Liver (tissue), 9 donors: ENCODE data around the gene RCAN2. TPM values are rescaled to one million over a fixed set of nuclear protein-coding genes. Genes with fewer than 3 reads are reported as not detected.

ENCODE experiments used
- DNase-seq: peaks from one replicate; pipeline ENCODE4 v3.0.0-alpha.2; 2017; ENCODE audit warnings: low spot score
- H3K27ac ChIP-seq, 2 donors: one replicate each; pipeline ENCODE4 v1.7.0; 2013; ENCODE audit warnings: inconsistent platforms in 2 of 2, low read length in 2 of 2, control low read depth in 1 of 2, low read depth in 1 of 2, mild to moderate bottlenecking in 1 of 2
- H3K27me3 ChIP-seq, 4 donors: one replicate each; pipeline versions ENCODE4 v1.6.1 to v1.7.0; 2013; ENCODE audit warnings: low read length in 3 of 4, inconsistent platforms in 1 of 4, mild to moderate bottlenecking in 1 of 4, moderate library complexity in 1 of 4; ENCODE audit not compliant: control insufficient read depth in 4 of 4, insufficient read depth in 4 of 4
- H3K36me3 ChIP-seq, 4 donors: one replicate each; pipeline versions ENCODE4 v1.6.1 to v1.7.0; 2013; ENCODE audit warnings: low read length in 3 of 4, mild to moderate bottlenecking in 3 of 4, low read depth in 1 of 4, moderate library complexity in 1 of 4; ENCODE audit not compliant: control insufficient read depth in 4 of 4, insufficient read depth in 3 of 4
- H3K4me1 ChIP-seq, 4 donors: one replicate each; pipeline versions ENCODE4 v1.6.1 to v1.7.0; 2013; ENCODE audit warnings: low read length in 3 of 4, mild to moderate bottlenecking in 3 of 4, moderate library complexity in 1 of 4; ENCODE audit not compliant: control insufficient read depth in 4 of 4, insufficient read depth in 4 of 4
- H3K4me3 ChIP-seq, 3 donors: one replicate each; pipeline versions ENCODE4 v1.6.1 to v1.7.0; 2013; ENCODE audit warnings: low read length in 3 of 3, control low read depth in 1 of 3, low read depth in 1 of 3, mild to moderate bottlenecking in 1 of 3
- H3K9ac ChIP-seq, 2 donors: one replicate each; pipeline ENCODE4 v1.7.0; 2013; ENCODE audit warnings: low read length in 2 of 2, mild to moderate bottlenecking in 2 of 2, moderate library complexity in 2 of 2, control low read depth in 1 of 2, low read depth in 1 of 2
- H3K9me3 ChIP-seq, 4 donors: one replicate each; pipeline versions ENCODE4 v1.6.1 to v1.7.0; 2013; ENCODE audit warnings: low read length in 3 of 4; ENCODE audit not compliant: control insufficient read depth in 4 of 4
- ATF3 ChIP-seq: IDR thresholded peaks from 2 replicates; pipeline ENCODE4 v1.6.1; 2016; ENCODE audit warnings: antibody characterized with exemption
- CTCF ChIP-seq: fragments of 150-350 bp; IDR thresholded peaks from 2 replicates; pipeline ENCODE4 v1.5.1; 2017; ENCODE audit warnings: improper control_type of control experiment, low read depth, low read length; ENCODE audit not compliant: missing input control
- EGR1 ChIP-seq, 2 donors: IDR thresholded peaks; 2 replicates each; pipeline ENCODE4 v1.6.1; 2016 to 2018; ENCODE audit warnings: antibody characterized with exemption in 2 of 2, low read depth in 2 of 2
- FOXA1 ChIP-seq: IDR thresholded peaks from 2 replicates; pipeline ENCODE4 v1.6.1; 2016; ENCODE audit warnings: antibody characterized with exemption
- FOXA2 ChIP-seq: IDR thresholded peaks from 2 replicates; pipeline ENCODE4 v1.6.1; 2016; ENCODE audit warnings: antibody characterized with exemption
- GABPA ChIP-seq, 2 donors: IDR thresholded peaks in 1 of 2; conservative IDR thresholded peaks in 1 of 2; 2 replicates each; pipeline ENCODE4 v1.6.1; 2016; ENCODE audit warnings: antibody characterized with exemption in 2 of 2, mild to moderate bottlenecking in 1 of 2, moderate library complexity in 1 of 2
- HNF4A ChIP-seq, 2 donors: conservative IDR thresholded peaks; 2 replicates each; pipeline ENCODE4 v1.6.1; 2016; ENCODE audit warnings: antibody characterized with exemption in 2 of 2, mild to moderate bottlenecking in 2 of 2
- HNF4G ChIP-seq: IDR thresholded peaks from 2 replicates; pipeline ENCODE4 v1.6.1; 2016; ENCODE audit warnings: antibody characterized with exemption
- JUND ChIP-seq, 2 donors: IDR thresholded peaks; 2 replicates each; pipeline ENCODE4 v1.6.1; 2016; ENCODE audit warnings: antibody characterized with exemption in 2 of 2
- MAX ChIP-seq: IDR thresholded peaks from 2 replicates; pipeline ENCODE4 v1.6.1; 2016; ENCODE audit warnings: antibody characterized with exemption
- NR2F2 ChIP-seq: IDR thresholded peaks from 2 replicates; pipeline ENCODE4 v1.6.1; 2016; ENCODE audit warnings: antibody characterized with exemption
- RAD21 ChIP-seq, 2 donors: IDR thresholded peaks; 2 replicates each; pipeline ENCODE4 v1.6.1; 2016; ENCODE audit warnings: antibody characterized with exemption in 2 of 2, mild to moderate bottlenecking in 2 of 2
- REST ChIP-seq: IDR thresholded peaks from 2 replicates; pipeline ENCODE4 v1.6.1; 2016; ENCODE audit warnings: antibody characterized with exemption, mild to moderate bottlenecking
- RXRA ChIP-seq, 2 donors: IDR thresholded peaks; 2 replicates each; pipeline ENCODE4 v1.6.1; 2017 to 2018; ENCODE audit warnings: antibody characterized with exemption in 2 of 2, mild to moderate bottlenecking in 1 of 2
- SP1 ChIP-seq: IDR thresholded peaks from 2 replicates; pipeline ENCODE4 v1.6.1; 2018; ENCODE audit warnings: antibody characterized with exemption, mild to moderate bottlenecking
- TAF1 ChIP-seq: conservative IDR thresholded peaks from 2 replicates; pipeline ENCODE4 v1.6.1; 2016; ENCODE audit warnings: antibody characterized with exemption, mild to moderate bottlenecking
- YY1 ChIP-seq: IDR thresholded peaks from 2 replicates; pipeline ENCODE4 v1.6.1; 2016; ENCODE audit warnings: antibody characterized with exemption, mild to moderate bottlenecking
- ZBTB33 ChIP-seq: IDR thresholded peaks from 2 replicates; pipeline ENCODE4 v1.6.1; 2016; ENCODE audit warnings: antibody characterized with exemption
- WGBS: extraction: QIAGEN DNeasy Blood & Tissue Kit; methylation state at CpG from one replicate; pipeline ENCODE4 v1.1.7; 2013; 5-methylcytosine and 5-hydroxymethylcytosine counted together
- polyA plus RNA-seq, 2 donors: library from polyadenylated mRNA; stranded (reverse) in 1 of 2; unstranded in 1 of 2; fragments of 200-250 nt in 1 of 2; fragments of >200 nt in 1 of 2; fragmentation: Nextera tagmentation in 1 of 2; extraction: Ambion mirVana in 1 of 2; gene quantifications; one replicate each; pipeline versions ENCODE4 v1.2.1 to v1.2.3, GENCODE V29; 2013 to 2015
- total RNA-seq, 2 donors: library from RNA; depleted of rRNA; stranded (reverse); fragments of >200 nt; gene quantifications; one replicate each; pipeline ENCODE4 v1.2.3, GENCODE V29; 2014
- donor health status: healthy.
- donor health status: healthy.
- donor health status: healthy.
- donor health status: healthy.
- donor health status: healthy.

The RCAN2 gene
- total and polyA plus RNA-seq, 4 donors: 0.19 to 8.2 (median 2.4) TPM

GRCh38 chr6:46513533-46513932 lies 22.3 kb upstream of the RCAN2 start:
- no peak for TF ChIP-seq GABPA (IDR thresholded peaks at IDR 0.05 in 1 of 2, conservative IDR thresholded peaks at IDR 0.05 in 1 of 2)
- TF ChIP-seq RAD21 (IDR thresholded peaks at IDR 0.05): no peak
- TF ChIP-seq HNF4G: no peak
- no peak for TF ChIP-seq REST
- no peak for TF ChIP-seq EGR1 (IDR thresholded peaks at IDR 0.05; ENCODE audit: low read depth in 2 of 2)
- TF ChIP-seq FOXA1: no peak
- TF ChIP-seq ZBTB33: no peak
- no peak for TF ChIP-seq ATF3
- TF ChIP-seq CTCF: no peak
- no peak for TF ChIP-seq JUND (IDR thresholded peaks at IDR 0.05)
- TF ChIP-seq YY1: no peak
- no peak for TF ChIP-seq TAF1
- TF ChIP-seq HNF4A (conservative IDR thresholded peaks at IDR 0.05): no peak
- TF ChIP-seq NR2F2: no peak
- TF ChIP-seq FOXA2: no peak
- no peak for TF ChIP-seq MAX
- no peak for TF ChIP-seq SP1
- DNase-seq: no peak
- Histone ChIP-seq H3K27me3 (no peaks in the 10 kb centered on the region), H3K4me3 (no peak overlapping the region), H3K9ac (no peak overlapping the region), H3K27ac (no peak overlapping the region), H3K9me3 (no peaks in the 10 kb centered on the region), H3K4me1 (peaks cover 2 to 26% (median 17%) of the 10 kb centered on the region in 4 donors), H3K36me3 (no peaks in the 10 kb centered on the region)
- 79% methylated on average over 2 of the region's 2 CpGs for WGBS

GRCh38 chr6:46511320-46511719 lies 20.1 kb upstream of the RCAN2 start:
- no peak overlapping the region for H3K4me3 ChIP-seq
- H3K27ac ChIP-seq: peak overlapping the region in 1 of 2 donors; percentile 42
- WGBS: 88% methylated on average over 7 of the region's 7 CpGs
- no peak for TF ChIP-seq RXRA (IDR thresholded peaks at IDR 0.05)
- TF ChIP-seq EGR1 (IDR thresholded peaks at IDR 0.05; ENCODE audit: low read depth in 2 of 2): no peak
- TF ChIP-seq CTCF: no peak
- TF ChIP-seq TAF1: no peak
- no peak for TF ChIP-seq FOXA1
- TF ChIP-seq ZBTB33: no peak
- TF ChIP-seq MAX: no peak
- TF ChIP-seq ATF3: no peak
- no peak for TF ChIP-seq RAD21 (IDR thresholded peaks at IDR 0.05)
- TF ChIP-seq NR2F2: no peak
- no peak for TF ChIP-seq HNF4G

More at GRCh38 chr6:46511320-46511719, 20.1 kb upstream of the RCAN2 start:
- Histone ChIP-seq H3K27me3 (no peaks in the 10 kb centered on the region), H3K9me3 (no peaks in the 10 kb centered on the region), H3K36me3 (no peaks in the 10 kb centered on the region), H3K4me1 (peaks cover 6 to 33% (median 30%) of the 10 kb centered on the region in 4 donors), H3K9ac (no peak overlapping the region)
- DNase-seq: no peak
